NCI-H2171 treated with DMSO at 0.1 percent for 48 hours (cell line): ENCODE results near the gene CSF3.

Experiments used
- DNase-seq: peaks from one replicate; lab custom pipeline; 2025; lab: John Stamatoyannopoulos, UW

Gene CSF3

DNA sequence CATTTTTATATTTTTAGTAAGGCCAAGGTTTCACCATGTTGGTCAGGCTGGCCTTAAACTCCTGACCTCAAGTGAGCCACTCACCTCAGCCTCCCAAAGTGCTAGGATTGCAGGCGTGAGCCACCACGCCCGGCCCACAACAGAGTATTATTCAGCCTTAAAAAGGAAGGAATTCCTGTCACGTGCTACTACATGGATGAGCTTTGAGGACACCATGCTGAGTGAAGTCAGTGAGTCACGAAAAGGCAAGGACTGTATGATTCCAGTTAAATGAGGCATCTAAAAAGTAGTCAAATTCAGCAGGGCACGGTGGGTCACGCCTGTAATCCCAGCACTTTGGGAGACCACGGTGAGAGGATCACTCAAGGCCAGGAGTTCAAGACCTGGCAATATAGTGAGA lies 9.7 kb downstream of the CSF3 start:
- DNase-seq, result no peak

DNA sequence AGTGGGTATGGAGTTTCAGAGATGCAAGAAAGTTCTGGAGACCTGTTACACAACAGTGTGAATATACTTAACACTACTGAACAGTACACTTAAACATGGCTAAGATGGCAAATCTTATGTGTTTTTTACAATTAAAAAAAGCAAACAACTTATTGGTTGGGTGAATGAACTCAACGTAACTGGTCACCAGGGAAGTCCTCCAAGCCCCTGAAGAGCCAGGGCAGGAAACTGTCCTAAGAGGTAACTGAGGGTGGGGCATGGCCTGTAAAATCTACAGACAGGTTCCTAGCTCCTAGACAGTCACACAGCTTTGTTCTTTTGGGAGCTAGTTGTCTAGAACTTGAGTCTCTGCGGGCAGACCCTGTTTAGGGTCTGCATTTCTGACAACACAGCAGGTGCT lies 10.3 kb downstream of the CSF3 start:
- DNase-seq, result no peak

DNA sequence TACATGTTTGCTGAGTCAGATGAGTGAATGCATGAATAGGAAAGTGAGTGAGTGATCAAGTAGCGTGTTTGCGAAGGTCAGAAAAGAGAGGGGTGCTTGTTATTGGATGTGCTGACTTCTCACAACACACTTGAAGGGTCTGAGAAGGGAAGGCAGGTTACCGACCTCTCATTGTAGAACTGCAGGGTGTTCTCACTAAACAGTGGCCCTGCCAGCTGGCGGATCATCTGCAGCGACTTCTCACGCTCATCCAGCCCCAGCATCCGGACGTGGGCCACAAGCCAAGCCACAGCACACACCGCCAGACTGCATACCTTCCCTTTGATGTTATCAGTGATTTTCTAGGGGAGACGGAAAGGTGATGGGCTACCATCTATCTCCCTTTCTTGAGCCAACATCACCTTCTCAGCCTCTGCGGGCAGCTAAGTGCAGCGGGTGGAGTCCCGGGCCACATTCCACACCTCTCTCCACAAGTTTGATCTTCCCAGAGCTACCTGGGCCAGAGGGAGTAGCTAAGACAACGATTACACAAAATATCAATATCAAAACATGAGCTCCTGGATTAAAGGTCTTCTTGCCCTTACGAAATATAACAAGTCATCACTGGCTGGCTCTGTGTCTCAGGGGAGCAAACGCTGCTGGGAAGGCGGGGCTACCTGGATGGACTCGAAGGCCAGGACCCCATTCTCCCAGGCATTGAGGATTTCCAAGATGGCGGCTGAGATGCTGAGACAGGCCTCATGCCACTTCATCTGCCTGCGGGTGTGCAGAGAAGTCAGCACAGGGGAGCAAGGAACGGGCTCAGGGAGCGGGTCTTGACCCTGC lies 11.0 kb downstream of the CSF3 start:
- DNase-seq, result no peak

DNA sequence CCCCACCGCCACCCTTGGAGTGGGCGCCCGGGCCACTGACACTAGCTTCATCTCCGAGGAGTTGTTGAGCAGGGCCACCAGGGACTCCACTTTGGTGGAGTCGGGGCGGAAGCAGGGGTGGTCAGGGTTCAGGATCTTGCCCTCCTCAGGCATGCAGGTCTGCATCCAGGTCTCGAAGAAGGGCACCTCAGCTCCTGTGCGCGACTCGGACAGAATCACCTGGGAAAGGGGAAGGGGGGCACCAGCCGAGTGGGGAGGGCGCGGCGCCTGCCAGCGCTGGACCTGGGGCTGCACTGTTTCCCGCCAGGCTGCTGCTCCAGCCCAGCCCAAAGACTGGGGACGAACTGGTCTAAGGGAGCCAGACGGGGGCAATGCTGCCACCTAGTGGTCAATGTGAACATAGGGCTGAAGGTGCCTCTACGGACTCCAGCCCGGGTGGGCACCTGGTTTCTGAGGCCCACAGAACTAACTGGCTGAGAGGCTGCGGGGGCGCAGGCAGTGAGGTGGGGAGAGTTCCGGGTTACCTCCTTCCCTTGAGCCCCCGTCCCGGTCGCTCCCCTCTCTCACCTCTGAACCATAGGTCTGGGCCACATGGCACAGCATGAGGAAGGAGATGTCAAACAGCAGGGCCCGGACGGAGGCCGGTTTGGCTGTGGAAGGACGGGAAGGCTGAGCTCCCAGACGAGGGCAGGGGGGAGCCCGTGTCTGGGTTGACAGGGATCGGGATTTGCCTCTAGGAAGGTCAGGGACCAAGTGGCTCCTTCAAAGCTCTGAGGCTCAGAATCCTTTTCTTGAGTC lies 11.8 kb downstream of the CSF3 start:
- DNase-seq, result peak; percentile 49

DNA sequence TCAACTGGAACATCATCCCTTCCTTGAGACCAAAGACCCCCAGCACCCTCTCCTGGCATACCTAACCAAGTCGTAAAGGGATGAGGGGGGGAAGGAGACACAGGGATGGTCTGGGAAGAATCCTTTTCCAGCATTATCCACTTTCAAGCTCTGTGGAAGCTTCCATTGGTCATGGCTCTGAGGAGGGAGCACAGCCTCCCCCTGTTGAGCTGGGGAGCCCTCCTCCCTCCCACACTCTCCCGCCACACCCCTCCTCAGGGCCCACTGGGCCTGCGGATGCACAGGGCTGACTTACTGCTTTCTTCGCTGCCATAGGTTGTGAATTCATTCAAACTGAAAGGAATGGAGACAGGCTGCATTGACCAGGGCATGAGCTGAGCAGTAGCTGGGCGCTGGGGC lies 12.4 kb downstream of the CSF3 start:
- DNase-seq, result no peak

DNA sequence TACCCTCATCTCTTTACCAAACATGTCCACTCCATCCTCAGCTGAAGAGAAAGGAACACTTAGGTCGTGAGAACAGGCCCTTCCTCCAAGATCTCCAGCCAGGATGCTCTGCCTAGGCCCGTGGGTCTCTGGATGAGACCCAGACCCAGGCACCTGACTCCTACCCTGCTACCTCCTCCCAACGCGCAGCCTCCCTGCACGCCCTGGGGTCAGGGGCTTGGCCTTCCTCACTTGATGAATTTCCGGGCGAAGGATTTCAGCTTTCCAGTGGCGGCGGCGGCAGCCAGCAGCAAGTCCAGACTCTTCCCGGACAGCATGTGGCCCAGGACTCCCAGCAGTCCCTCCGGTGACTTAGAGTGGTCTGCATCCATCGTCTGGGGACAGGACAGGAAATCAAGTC lies 13.4 kb downstream of the CSF3 start:
- no peak for DNase-seq

DNA sequence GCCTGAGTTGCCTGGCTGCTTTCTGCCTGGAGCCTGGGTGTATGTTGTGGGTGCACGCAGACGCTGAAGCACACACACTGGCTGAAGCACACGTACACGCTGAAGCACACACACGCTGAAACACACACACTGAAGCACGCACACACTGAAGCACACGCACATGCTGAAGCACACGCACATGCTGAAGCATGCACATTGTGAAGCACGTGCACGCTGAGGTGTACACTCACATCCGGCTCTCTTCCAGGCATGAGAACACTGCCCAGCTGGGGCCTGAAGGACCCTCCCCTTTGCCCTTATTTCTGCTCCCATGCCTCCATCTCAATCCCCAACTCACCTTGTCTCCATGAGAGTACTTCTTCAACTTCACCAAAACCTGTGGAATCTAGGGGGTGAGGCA lies 16.5 kb downstream of the CSF3 start:
- DNase-seq, result no peak

DNA sequence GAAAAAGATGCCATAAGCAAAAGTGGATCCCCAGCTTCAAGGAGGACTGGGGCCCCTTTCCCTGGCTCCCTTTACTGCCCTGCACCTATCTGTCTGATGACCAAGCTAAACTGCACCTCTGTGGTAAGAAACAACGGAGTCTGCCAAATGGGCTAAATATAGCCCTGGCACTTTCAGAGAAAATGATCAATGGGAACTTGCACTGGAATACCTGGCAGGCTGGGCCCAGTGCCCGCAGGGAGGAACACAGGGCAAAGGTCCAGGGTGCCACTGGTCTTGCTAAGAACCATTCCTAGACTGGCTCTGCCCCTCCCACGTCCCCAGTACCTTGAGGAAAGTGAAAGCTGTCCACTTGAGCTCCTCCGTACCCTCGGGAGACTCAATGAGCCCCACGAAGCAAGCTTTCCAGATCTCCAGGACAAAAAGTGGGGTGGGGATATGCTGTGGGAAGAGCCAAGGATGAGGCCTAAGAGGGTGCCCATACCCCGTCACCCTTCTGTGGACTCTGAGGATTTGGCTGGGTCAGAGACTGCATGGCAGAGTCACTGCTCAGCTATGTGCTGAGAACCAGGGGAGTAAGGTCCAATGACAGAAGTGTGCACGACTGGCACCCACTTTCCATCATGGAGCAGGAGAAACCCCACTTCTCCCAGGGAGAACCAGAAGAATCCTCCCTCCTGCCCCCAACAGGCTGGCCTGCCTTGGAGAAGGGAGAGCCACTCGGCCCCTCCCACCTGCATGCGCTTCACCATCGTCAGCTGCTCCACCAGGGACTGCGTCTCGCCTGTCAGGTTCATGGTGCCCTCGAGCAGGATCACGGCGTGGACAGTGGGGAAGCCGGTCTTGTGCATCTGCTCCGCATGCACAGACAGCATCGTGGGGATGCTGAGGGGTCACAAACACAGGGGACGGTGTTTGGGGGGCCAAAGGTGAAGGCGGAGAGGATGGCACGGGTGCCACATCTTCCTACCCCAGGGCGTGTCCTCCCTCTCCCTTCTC lies 17.4 kb downstream of the CSF3 start:
- DNase-seq, result no peak

DNA sequence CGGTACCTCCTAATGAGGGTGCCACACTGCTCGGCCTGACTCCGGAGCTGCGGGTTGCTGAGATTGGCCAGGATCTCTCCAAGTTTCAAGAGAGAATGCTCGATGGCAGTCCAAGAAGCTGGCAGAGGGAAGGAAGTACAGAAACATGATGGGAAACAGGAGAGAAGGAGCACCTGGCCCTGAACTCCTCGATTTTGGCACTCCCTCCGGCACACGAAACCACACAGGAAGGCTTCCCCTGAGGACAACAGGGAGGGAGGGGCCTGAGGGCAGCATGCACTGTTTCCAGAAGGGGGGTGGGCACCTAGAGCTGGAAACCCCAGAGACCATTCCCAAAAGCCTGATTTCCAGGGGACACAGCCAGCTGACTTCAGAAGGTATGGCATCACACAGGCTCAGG lies 18.1 kb downstream of the CSF3 start:
- DNase-seq, result no peak

DNA sequence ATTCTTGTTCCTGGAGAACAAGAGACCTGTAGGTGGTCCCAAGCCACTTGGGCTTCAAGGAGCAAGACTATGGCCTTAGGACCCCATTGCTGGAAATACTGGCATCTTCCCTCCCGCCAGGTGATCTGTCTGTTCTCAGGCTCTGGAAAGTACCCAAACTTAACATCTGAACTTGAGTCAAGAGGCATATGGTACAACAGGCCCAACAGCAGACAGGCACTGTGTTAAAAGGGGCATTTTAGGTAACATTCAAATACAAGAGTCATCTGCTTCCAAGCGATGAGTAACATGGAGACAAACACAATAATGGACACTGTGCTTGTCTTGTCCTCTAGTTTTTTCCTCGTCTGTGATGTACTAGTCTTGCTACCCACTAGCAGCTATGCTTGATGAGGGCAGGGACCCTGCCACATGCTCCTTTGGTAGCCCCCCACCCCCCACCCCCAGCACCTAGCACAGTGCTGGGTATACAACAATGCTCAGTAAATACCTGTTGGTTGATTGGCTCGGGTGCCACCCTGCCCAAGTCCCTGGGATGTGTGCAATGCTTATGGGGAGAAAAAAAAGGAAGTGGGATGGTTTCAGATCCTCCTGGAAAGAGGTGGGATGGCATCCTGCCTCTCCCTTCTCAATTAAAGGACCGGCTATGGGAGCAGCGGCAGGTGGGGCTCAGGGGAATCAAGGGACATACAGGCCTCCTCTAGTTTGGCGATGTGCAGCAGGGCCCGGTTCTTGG lies 19.4 kb downstream of the CSF3 start:
- no peak for DNase-seq

DNA sequence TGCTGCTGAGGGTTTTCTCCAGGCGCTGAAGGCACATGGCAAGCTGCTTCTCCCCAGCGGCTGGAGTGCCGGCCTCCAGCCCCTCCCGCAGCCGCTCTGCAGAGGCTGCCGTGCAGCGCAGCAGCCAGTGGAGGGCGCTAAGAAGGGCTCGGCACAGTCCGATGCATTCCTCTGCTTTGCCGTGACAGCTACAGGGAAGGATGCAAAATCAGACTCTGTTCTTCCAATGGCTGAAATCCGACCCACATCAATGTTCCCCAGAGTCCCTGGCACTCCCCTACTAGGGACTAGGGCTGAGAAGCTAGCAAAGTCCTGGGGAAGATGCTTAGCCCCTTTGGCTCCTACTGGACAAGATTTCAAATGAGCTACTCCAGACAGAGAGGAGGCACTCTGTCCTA lies 19.9 kb downstream of the CSF3 start:
- DNase-seq, result no peak

DNA sequence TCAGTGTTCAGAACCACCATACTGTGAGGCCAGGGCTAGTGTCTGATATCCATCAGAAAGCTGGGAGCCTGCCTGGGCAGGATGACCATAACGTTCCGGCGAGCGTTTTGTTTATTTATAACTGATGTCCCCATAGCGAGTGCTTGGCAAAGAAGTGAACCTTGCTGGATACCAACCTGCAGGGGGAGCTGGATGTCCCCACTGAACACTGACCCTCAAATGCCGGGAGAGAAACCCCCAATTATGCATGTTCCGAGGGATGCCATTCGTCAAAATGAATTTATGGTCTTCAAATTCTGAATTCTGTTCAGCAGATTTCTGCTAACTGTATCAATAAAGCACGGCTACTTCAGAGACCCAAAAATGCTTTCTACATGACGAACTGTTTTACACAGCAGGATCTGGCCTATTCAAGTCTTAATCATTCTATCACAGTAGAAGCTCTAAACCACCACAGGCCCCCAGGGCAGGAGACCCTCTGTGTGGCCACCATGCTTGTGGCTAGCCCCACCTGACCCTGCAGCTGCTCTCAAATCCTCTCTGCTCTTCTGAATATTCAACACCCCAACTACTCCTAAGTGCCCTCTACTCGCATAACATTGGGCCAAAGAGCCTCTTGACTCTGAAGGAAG lies 23.8 kb downstream of the CSF3 start:
- DNase-seq, result no peak

DNA sequence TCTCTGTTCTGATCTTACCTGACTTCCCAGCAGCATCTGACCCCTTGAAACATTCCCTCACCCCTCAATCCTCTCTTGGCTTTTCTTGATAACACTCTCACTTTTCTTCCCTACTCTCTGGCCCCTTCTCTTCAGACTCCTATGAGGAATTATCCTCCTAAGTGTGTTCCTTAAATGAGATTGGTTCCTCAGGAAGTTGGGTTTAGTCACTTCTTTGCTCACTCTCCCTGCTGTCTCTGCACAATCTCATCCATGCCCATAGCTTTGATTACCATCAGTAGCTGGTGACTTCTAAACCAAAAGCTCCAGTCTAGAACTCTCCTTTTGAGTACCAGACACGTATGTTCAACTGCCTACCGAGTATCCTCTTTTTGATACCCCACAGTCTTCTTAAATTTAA lies 26.0 kb downstream of the CSF3 start:
- no peak for DNase-seq

DNA sequence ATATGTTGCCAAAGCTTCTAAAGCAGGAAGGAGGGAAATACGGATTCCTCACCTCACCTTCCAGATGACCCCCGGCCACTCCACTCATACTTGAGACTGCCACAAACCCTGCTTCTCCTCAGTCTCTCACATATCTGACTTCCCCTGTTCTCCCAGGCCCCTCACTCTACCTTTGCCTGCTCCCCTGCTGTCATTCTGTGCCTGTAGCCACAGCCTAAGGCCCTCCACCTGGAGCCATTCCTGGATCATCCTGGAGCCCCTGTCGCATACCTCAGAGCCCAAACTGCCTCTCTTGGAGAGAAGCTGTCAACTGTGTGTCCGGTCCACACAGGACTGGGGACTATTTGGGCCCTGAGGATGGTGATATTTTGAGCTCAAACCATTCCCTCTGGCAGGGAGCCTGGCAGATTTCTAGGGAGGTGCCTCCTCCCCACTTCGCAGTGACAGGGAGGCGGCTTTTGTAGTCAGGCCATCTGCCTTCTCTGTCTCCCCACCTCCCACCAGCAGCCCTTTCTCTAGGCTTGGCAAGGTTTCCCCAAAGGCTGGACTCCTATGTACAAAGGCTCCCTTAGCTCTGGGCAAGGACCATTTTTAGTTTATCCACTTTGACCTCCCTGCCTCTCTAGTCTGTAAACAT lies 41.3 kb downstream of the CSF3 start:
- DNase-seq, result peak; percentile 56

DNA sequence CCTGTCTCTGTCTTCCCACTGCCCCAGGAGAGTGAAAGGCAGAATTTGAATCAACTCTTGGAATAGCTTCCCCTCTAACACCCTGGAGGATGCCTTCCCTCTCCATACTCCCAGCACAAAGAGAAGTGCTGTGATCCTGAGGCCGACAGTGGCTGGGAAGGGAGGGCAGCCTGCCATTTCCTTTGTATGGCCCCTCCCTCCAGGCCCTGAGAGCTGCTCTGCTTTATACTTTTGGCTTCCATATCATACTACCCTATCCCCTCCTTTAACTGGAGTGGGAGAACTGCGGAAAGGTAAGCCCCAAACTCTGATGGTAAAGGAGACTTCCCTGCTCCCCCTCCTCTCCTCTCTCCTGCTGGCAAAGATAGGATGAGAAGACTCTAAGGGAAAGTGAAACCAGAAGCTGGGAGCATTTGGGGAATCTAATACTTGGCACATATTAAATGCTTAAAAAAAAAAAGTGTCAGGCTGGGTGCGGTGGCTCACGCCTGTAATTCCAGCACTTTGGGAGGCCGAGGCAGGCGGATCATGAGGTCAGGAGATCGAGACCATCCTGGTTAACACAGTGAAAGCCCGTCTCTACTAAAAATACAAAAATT lies 43.0 kb downstream of the CSF3 start:
- peak; percentile 42 for DNase-seq

DNA sequence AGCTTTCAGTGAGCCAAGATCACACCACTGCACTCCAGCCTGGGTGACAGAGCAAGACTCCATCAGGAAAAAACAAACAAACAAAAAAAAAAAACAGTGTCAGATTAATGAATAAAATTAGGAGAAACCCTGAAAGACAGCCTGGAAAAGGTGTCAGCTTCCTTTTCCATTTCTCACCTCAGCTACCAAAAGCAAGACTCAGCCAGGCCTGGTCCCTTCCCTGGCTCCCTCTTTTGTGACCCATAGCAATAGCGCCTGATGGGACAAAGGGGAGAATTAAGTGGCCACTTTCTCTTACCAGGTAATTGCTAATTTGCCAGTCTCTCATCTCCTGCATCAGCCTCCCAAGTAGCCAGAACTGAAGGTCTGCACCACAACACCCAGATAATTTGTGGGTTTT lies 43.6 kb downstream of the CSF3 start:
- DNase-seq, result no peak

DNA sequence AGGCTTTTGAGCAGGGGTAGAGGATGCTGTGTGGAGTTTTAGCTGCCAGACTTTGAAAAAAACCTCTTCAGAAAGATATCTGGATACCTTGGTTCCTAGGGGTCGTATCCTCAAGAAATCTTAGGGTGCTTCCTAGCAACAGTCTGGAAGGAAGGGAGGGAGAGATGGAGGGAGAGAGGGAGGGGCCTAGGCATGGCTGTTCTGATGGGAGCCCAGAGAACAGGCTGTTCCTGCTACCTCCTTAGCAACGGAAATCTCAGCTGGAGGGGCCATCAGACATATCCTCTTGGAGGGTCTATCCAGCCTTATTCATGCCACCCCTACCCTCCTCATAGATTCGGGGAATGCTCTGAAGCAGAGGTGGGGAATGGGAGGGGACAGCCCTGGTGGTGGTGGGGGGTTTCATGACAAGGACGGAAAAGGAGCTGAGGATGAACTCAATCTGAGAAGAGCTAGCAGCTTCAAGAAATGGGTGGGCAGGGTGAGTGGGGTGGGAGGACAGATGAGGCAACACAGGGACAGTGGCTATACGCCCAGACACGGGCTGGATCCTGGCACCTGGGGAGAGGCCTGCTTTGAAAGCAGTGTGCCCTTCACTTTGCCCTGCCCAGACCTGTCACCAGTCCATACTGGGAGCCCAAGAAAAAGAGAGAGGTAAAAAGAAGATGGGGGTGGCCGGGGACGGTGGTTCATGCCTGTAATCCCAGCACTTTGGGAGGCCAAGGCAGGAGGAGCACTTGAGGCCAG lies 44.7 kb downstream of the CSF3 start:
- no peak for DNase-seq

DNA sequence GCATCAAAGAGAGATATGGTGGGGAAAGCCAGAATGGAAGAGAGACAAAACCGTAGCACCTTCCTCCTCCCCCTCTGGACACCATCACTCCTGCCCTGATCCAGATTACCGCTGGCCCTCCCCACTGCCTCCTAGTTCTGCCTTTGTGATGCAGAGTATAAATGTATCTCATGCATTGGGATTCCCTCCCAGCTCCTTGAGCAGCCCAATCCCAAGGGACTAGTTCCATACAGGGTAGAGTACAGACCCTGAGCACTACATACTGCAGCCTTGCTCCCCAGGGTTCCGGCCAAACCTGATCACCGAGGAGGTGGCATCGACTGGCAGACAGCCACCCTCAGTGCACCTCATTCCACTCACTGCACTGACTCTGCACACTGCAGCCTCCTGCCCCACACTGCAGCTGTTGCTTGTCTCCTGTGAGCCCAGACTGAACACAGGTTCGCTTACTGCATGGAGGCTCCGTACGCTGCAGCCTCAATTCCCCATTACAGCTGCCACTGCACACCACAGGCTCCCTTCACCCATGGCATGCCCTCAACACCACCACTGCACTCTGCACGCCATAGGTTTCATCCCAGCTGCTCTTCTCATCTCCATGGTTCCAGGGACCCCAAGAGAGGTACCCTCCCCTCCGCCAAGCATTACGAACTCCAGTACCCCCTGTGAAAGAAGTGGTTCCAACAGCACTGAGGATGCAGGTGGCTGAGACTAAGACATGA lies 45.8 kb downstream of the CSF3 start:
- DNase-seq, result peak; percentile 74

DNA sequence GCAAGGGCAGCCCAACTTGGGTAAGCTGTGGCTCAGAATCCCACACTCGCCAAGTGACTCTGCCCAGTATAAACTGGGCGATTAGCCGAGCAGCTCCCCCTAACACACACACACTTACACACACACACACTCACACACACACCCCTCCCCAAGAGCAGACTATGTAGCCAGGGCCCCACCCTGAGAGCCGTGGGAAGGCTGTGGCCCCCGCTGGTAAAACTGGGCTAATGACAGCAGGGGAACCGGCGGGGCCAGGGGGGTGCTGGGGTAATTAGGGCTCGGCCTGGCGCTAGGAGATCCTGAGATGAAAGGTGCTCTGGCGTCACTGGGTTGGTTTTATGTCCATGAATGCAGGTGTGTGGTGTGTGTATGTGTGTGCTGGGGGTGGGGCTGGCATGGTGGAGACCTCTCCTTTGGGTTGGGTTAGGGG lies 46.4 kb downstream of the CSF3 start:
- DNase-seq, result no peak
